Uterus (tissue), 2 donors: ENCODE measurements around the gene LRP11.

ENCODE experiments used
- CTCF ChIP-seq, 4 experiments: fragments of 200-600 bp in 2 of 4; fragments of 450-650 bp in 2 of 4; sonication (generic) in 2 of 4; IDR thresholded peaks; one replicate each; pipeline ENCODE4 v1.5.1; 2016 to 2019; ENCODE audit warnings: antibody characterized with exemption in 4 of 4, mild to moderate bottlenecking in 2 of 4, moderate library complexity in 1 of 4
- POLR2A ChIP-seq, 2 donors: fragments of 450-650 bp; IDR thresholded peaks; one replicate each; pipeline ENCODE4 v1.6.1; 2016; ENCODE audit warnings: antibody characterized with exemption in 2 of 2, mild to moderate bottlenecking in 1 of 2, moderate library complexity in 1 of 2

DNA sequence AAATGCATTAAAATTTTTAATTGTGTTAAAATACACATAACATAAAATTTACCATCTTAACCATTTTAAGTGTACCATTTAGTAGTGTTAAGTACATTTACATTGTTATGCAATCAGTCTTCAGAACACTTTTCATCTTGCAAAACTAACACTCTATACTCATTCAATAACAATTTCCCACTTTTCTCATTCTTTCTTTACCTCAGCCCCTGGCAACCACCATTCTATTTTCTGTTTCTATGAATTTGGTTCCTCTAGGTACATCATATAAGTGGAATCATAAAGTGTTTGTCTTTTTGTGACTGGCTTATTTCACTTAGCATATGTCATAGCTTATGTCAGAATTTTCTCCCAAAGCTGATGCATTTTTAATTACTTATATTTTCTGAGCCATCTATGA is 82.4 kb downstream of the LRP11 start:
- TF ChIP-seq POLR2A (IDR thresholded peaks at IDR 0.05) (no peak), CTCF (IDR thresholded peaks at IDR 0.05) (no peak)
